HFF-Myc (cell line): ENCODE results near the gene KCNQ5.

Experiments used
- DNase-seq: peaks from one replicate; pipeline ENCODE4 v3.0.0-alpha.2; 2011; ENCODE audit warnings: low read depth; ENCODE audit errors: extremely low read depth
- H3K4me3 ChIP-seq: replicated peaks from 2 replicates; pipeline ENCODE4 v1.5.1; 2011; ENCODE audit warnings: low read depth, mild to moderate bottlenecking, control low read depth, low read length
- TF ChIP-seq, protein P1 (sequence below): IDR thresholded peaks from 2 replicates; pipeline ENCODE4 v1.5.1; 2012; ENCODE audit warnings: mild to moderate bottlenecking, low read depth, low read length, control low read depth; ENCODE audit errors: missing control alignments

KCNQ5 gene

GRCh38 chr6:72639920-72640614 is 18.2 kb downstream of the KCNQ5 start:
- TF ChIP-seq, protein P1, sequence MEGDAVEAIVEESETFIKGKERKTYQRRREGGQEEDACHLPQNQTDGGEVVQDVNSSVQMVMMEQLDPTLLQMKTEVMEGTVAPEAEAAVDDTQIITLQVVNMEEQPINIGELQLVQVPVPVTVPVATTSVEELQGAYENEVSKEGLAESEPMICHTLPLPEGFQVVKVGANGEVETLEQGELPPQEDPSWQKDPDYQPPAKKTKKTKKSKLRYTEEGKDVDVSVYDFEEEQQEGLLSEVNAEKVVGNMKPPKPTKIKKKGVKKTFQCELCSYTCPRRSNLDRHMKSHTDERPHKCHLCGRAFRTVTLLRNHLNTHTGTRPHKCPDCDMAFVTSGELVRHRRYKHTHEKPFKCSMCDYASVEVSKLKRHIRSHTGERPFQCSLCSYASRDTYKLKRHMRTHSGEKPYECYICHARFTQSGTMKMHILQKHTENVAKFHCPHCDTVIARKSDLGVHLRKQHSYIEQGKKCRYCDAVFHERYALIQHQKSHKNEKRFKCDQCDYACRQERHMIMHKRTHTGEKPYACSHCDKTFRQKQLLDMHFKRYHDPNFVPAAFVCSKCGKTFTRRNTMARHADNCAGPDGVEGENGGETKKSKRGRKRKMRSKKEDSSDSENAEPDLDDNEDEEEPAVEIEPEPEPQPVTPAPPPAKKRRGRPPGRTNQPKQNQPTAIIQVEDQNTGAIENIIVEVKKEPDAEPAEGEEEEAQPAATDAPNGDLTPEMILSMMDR = peak; percentile 16
- no peak overlapping the region for H3K4me3 ChIP-seq
- DNase-seq = no peak

DNA sequence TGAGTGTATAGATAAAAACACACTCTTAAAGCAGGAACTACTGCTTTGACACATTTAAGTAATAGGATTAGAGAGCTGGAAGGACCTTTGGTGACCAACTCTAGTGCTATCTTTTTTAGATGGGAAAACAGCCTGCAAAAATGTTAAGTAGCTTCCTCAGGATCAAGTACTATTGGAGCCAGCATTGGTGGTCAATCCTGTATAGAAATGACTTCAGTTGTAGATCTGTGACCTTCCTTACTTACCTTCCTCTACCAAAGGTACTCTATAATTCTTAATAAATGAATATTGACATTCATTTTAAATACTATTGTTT is 18.7 kb downstream of the KCNQ5 start:
- DNase-seq = no peak
- no peak overlapping the region for H3K4me3 ChIP-seq
- TF ChIP-seq, protein P1 = no peak

DNA sequence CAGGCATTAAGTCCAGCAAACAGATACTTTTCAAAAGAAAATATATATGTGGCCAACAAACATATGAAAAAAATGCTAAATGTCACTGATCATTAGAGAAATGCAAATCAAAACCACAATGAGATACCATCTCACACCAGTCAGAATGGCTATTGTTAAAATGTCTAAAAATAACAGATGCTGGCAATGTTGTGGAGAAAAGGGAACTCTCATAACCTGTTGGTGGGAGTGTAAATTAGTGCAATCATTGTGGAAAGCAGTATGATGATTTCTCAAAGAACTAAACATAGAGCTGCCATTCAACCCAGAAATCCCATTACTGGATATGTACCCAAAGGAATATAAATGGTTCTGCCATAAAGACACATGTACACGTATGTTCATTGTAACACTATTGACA is 20.6 kb downstream of the KCNQ5 start:
- H3K4me3 ChIP-seq = no peak overlapping the region
- TF ChIP-seq, protein P1 = no peak
- no peak for DNase-seq

GRCh38 chr6:72643214-72643613 is 21.4 kb downstream of the KCNQ5 start:
- TF ChIP-seq, protein P1 = no peak
- no peak overlapping the region for H3K4me3 ChIP-seq

GRCh38 chr6:72646604-72647485 is 25.0 kb downstream of the KCNQ5 start:
- DNase-seq = no peak
- TF ChIP-seq, protein P1 = no peak
- no peak overlapping the region for H3K4me3 ChIP-seq

More at GRCh38 chr6:72643214-72643613, 21.4 kb downstream of the KCNQ5 start:
- DNase-seq = no peak

DNA sequence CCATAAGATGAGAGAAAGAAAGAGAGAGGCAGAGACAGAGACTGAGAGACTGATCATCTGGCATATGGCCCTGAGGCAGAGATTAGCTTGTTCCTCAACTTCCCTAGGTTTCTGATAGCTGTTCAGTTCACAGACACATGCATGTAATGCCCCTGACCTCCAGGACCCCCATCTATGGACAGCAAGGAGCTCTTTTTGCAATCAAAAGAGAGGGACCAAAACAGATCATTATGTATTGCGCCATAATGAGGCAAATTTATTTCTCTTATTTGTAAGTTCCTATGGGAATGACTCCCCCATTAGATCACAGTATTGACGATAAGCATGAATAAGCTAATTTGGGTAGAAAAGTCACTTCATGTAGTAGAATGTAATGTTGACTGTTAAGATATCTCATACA is 25.6 kb downstream of the KCNQ5 start:
- TF ChIP-seq, protein P1 = no peak
- no peak overlapping the region for H3K4me3 ChIP-seq
- DNase-seq = no peak
